ENCODE data around the gene NCAPH2.

NCAPH2 gene

DNA sequence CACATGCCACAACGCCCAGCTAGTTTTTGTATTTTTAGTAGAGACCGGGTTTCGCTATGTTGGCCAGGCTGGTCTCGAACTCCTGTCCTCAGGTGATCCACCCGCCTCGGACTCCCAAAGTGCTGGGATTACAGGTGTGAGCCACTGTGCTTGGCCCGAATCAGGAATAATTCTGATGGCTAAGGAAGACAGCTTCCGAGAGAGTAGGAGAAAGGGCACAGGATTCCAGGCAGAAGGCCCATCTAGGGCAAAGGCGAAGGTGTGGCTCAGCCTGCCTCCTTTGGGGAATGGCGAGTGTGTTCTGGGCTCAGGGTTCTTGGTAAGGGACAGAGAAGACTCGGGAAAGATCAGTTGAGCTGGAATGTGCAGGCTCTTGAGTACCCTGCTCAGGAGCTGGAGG is 56.3 kb downstream of the NCAPH2 start:
- no peak overlapping the region for H3K4me3 ChIP-seq (ENCODE audit: low read depth, low read length)
- H3K9me3 ChIP-seq (ENCODE audit: severe bottlenecking): no peaks in the 10 kb centered on the region
- no peak overlapping the region for H3K27ac ChIP-seq
- no peaks in the 10 kb centered on the region for H3K27me3 ChIP-seq (ENCODE audit: insufficient read depth, low read depth, severe bottlenecking)
- TF ChIP-seq, protein P1, sequence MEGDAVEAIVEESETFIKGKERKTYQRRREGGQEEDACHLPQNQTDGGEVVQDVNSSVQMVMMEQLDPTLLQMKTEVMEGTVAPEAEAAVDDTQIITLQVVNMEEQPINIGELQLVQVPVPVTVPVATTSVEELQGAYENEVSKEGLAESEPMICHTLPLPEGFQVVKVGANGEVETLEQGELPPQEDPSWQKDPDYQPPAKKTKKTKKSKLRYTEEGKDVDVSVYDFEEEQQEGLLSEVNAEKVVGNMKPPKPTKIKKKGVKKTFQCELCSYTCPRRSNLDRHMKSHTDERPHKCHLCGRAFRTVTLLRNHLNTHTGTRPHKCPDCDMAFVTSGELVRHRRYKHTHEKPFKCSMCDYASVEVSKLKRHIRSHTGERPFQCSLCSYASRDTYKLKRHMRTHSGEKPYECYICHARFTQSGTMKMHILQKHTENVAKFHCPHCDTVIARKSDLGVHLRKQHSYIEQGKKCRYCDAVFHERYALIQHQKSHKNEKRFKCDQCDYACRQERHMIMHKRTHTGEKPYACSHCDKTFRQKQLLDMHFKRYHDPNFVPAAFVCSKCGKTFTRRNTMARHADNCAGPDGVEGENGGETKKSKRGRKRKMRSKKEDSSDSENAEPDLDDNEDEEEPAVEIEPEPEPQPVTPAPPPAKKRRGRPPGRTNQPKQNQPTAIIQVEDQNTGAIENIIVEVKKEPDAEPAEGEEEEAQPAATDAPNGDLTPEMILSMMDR (IDR thresholded peaks at IDR 0.05; ENCODE audit: low read depth, low read length): no peak
- peaks cover 14% of the 10 kb centered on the region for H3K36me3 ChIP-seq
- DNase-seq: no peak

DNA sequence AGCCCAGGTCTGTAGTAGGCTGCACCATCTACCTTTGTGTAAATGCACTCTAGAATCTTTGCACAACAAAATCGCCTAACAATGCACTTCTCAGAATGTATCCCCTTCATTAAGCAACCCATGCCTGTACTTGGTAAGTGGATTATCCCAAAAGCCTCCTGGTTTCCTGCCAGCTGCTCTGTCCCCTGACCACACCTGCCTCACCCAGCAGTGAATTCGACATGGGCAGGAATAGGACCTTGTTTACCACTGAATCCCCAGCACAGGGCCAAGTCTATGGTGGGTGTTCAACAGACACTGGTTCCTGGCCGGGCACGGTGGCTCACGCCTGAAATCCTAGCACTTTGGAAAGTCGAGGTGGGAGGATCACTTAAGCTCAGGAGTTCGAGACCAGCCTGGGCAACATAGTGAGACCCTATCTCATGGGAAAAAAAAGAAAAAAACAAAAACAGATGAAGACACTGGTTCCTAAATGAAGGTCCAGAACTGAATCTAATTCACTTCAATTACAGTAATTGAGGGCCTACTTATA is 59.8 kb downstream of the NCAPH2 start:
- Histone ChIP-seq H3K36me3 (peaks cover 28% of the 10 kb centered on the region), H3K27me3 (ENCODE audit: insufficient read depth, low read depth, severe bottlenecking) (no peaks in the 10 kb centered on the region), H3K27ac (no peak overlapping the region), H3K9me3 (ENCODE audit: severe bottlenecking) (no peaks in the 10 kb centered on the region), H3K4me3 (ENCODE audit: low read depth, low read length) (no peak overlapping the region)
- DNase-seq: no peak
- TF ChIP-seq, protein P1 (IDR thresholded peaks at IDR 0.05; ENCODE audit: low read depth, low read length): no peak

DNA sequence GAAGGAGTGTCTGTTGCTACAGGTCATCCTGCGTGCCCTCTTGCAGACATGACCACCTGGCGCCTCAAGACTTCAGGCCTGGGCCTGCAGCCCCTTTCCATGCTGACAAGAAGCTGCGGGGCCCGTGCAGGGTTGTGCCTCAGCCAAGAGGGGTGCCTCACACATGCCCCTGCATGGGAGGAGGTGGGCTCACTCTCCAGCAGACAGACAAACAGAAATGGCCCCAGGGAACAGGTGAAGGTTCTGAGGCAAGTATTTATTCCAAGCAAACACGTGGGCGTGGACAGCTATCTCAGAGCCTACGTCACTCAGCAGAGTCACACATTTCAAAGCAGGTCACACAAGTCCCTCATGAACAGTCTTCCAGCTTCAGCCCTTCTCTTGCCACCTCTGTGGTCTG is 60.6 kb downstream of the NCAPH2 start:
- H3K27me3 ChIP-seq (ENCODE audit: insufficient read depth, low read depth, severe bottlenecking): no peaks in the 10 kb centered on the region
- no peak overlapping the region for H3K27ac ChIP-seq
- no peaks in the 10 kb centered on the region for H3K9me3 ChIP-seq (ENCODE audit: severe bottlenecking)
- H3K36me3 ChIP-seq: peaks cover 28% of the 10 kb centered on the region
- no peak overlapping the region for H3K4me3 ChIP-seq (ENCODE audit: low read depth, low read length)
- no peak for DNase-seq
- TF ChIP-seq, protein P1 (IDR thresholded peaks at IDR 0.05; ENCODE audit: low read depth, low read length): no peak

DNA sequence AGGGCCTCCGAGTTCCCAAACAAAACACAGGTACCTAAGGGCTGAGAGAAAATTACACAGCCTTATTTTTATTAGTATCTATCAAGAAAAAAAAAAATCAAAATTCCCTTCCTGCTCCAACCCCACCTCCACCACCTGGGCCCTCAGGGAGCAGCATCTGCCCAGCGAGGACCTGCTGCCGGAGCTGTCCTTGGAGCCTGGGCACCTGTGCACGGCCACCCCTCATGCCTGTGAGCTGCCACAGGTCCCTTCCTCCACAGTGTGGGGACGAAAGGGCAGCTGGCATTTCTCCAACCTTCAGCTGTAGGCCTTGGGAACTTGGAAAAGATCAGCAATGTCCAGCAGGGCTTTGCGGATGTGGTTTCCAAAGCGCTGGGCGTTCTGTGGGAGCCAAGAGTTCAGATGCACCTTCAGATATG is 61.0 kb downstream of the NCAPH2 start:
- DNase-seq: no peak
- H3K36me3 ChIP-seq: peaks cover 28% of the 10 kb centered on the region
- TF ChIP-seq, protein P1 (IDR thresholded peaks at IDR 0.05; ENCODE audit: low read depth, low read length): no peak
- no peaks in the 10 kb centered on the region for H3K27me3 ChIP-seq (ENCODE audit: insufficient read depth, low read depth, severe bottlenecking)
- no peak overlapping the region for H3K4me3 ChIP-seq (ENCODE audit: low read depth, low read length)
- no peaks in the 10 kb centered on the region for H3K9me3 ChIP-seq (ENCODE audit: severe bottlenecking)
- no peak overlapping the region for H3K27ac ChIP-seq

DNA sequence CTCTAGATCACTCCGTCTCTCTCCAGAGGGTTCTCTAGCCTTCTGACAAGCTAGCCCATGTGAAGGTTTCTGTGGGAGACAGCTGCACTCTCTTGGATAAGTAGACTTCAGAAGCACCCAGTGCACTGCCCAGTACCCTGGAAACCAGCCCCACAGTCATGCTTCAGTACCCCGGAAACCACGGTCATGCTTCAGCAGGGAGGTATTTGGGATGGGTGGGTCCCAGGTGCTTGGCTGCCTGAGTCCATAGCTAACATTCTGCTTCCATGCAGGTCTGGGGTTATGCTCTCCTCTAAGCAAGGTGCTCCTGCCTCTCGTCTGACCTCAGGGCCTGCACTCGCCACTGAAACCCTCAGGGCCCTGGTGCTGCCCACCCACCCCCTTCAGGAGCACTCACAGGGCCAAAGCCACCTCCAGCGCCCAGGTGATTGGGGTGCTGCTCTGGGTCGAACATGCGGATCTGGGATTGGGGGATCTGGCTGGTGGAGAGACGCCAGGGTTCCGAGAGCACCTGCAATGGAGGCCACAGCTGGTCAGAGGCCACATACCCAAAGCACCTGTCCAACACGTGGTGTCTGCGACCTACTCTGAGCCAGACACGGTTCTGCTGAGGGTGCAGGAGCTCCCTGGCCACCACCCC is 62.0 kb downstream of the NCAPH2 start:
- Histone ChIP-seq H3K36me3 (peaks cover 28% of the 10 kb centered on the region), H3K27ac (no peak overlapping the region), H3K4me3 (ENCODE audit: low read depth, low read length) (no peak overlapping the region), H3K27me3 (ENCODE audit: insufficient read depth, low read depth, severe bottlenecking) (no peaks in the 10 kb centered on the region), H3K9me3 (ENCODE audit: severe bottlenecking) (no peaks in the 10 kb centered on the region)
- TF ChIP-seq, protein P1 (IDR thresholded peaks at IDR 0.05; ENCODE audit: low read depth, low read length): no peak
- no peak for DNase-seq

DNA sequence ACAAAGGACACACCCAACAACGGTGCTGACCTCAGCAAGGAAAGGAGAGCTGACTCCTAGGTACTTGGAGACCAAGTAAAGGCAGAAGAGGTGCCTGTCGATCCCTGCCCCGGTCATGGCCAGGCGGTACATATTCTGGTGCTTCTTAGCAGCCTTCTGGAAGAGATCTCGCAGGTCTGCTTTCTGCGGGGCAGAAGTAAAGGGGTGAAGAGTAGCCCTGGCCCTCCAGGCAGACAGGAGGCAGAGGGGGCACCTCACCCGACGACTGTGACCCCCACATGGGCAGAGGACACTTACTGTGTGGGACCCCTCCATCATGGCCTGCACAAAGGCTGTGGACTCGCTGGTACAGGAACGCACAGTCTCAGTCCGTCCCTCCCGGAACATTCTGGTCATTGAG is 62.8 kb downstream of the NCAPH2 start:
- DNase-seq: no peak
- TF ChIP-seq, protein P1 (IDR thresholded peaks at IDR 0.05; ENCODE audit: low read depth, low read length): no peak
- H3K27me3 ChIP-seq (ENCODE audit: insufficient read depth, low read depth, severe bottlenecking): no peaks in the 10 kb centered on the region
- H3K4me3 ChIP-seq (ENCODE audit: low read depth, low read length): no peak overlapping the region
- peaks cover 35% of the 10 kb centered on the region for H3K36me3 ChIP-seq
- H3K27ac ChIP-seq: no peak overlapping the region
- no peaks in the 10 kb centered on the region for H3K9me3 ChIP-seq (ENCODE audit: severe bottlenecking)

Measured in WERI-Rb-1 (cell line).